Heart right ventricle (tissue), 16 donors: ENCODE results near the gene ERCC1. TPM values are rescaled to one million over a fixed set of nuclear protein-coding genes. Genes with fewer than 3 reads are reported as not detected.

Experiments
- ATAC-seq, 8 donors: fragments of 200-7000 bp; cut with Tn5 transposase; one replicate each; pipeline ENCODE4 v1.9.1; 2020; ENCODE audit warnings: mild to moderate bottlenecking in 8 of 8, moderate library complexity in 8 of 8, moderate number of reproducible peaks in 1 of 8
- DNase-seq, 2 donors: peaks; one replicate each; pipeline ENCODE4 v3.0.0-alpha.2; 2020
- H3K27ac ChIP-seq, 10 donors: fragments of 200-600 bp; sonication (generic) in 2 of 10; one replicate each; pipeline versions ENCODE4 v1.5.0 to v1.8.0; 2020 to 2022; ENCODE audit warnings: mild to moderate bottlenecking in 3 of 10
- H3K27me3 ChIP-seq, 7 donors: fragments of 200-600 bp; one replicate each; pipeline ENCODE4 v1.8.0; 2021 to 2022; ENCODE audit warnings: mild to moderate bottlenecking in 2 of 7
- H3K36me3 ChIP-seq, 9 donors: fragments of 200-600 bp; sonication (generic) in 1 of 9; one replicate each; pipeline versions ENCODE4 v1.5.0 to v1.8.0; 2020 to 2022; ENCODE audit warnings: mild to moderate bottlenecking in 2 of 9
- H3K4me1 ChIP-seq, 9 donors: fragments of 200-600 bp; sonication (generic) in 1 of 9; one replicate each; pipeline versions ENCODE4 v1.5.0 to v1.8.0; 2020 to 2022; ENCODE audit warnings: mild to moderate bottlenecking in 4 of 9
- H3K4me3 ChIP-seq, 10 donors: fragments of 200-600 bp; sonication (generic) in 2 of 10; one replicate each; pipeline versions ENCODE4 v1.5.0 to v1.8.0; 2020 to 2022; ENCODE audit warnings: mild to moderate bottlenecking in 7 of 10, moderate library complexity in 2 of 10
- H3K9me3 ChIP-seq, 11 donors: fragments of 200-600 bp in 10 of 11; sonication (generic) in 2 of 11; one replicate each; pipeline versions ENCODE4 v1.5.0 to v1.8.0; 2013 to 2022; ENCODE audit warnings: mild to moderate bottlenecking in 2 of 11, control low read depth in 1 of 11, moderate library complexity in 1 of 11
- WGBS, 2 donors: extraction: QIAGEN DNeasy Blood & Tissue Kit; methylation state at CpG; one replicate each; pipeline ENCODE4 v1.1.7; 2013; ENCODE audit warnings: inconsistent platforms in 1 of 2; 5-methylcytosine and 5-hydroxymethylcytosine counted together
- intact Hi-C, 10 donors: fragments of 100-400 bp; cut with DNase I; formaldehyde crosslinking; loops; one replicate each; pipeline versions ENCODE4 v1.11.1 to v1.14.2; 2022
- polyA plus RNA-seq, 2 donors: library from polyadenylated mRNA; stranded (reverse); fragments of 200-250 nt; gene quantifications; one replicate each; pipeline ENCODE4 v1.2.3, GENCODE V29; 2013
- total RNA-seq, 10 donors: library from RNA; stranded (reverse); fragmentation: NEBNext Ultra II Directional in 3 of 10; extraction: Animal tissue kit (Norgen Biotek cat#: 25700) in 3 of 10; gene quantifications; one replicate each; pipeline versions ENCODE4 v1.2.1 to v1.2.4, GENCODE V29; 2021 to 2023
- TF ChIP-seq, protein P1 (sequence below), 9 donors: fragments of 200-600 bp; sonication (generic) in 2 of 9; IDR thresholded peaks; one replicate each; pipeline versions ENCODE4 v1.5.0 to v1.8.0; 2021 to 2022; ENCODE audit warnings: antibody characterized with exemption in 9 of 9, mild to moderate bottlenecking in 5 of 9, moderate library complexity in 1 of 9
- donor health status: Arrhythmogenic right ventricular cardiomyopathy.
- donor health status: ischemic (EF 13 %, LVEDD 7.1; RV severe dilation, severe dysfunction).
- donor health status: healthy with polysubstance abuse.
- donor health status: DM: no; HTN: yes; CAD: no.
- donor health status: DM: no; HTN: no; CAD: no.
- donor health status: ischemic (EF 25% LVEDD 6.9; RV normal size, moderate dysfunction).
- donor health status: ischemic (EF 25% LVEDD 5.7; RV mildly dilated, moderate dysfunction).
- donor health status: healthy.
- donor health status: DM: yes; HTN: yes; CAD: no.
- donor health status: Ischemic cardiomyopathy.
- donor health status: ischemic (EF 35%, LVEDD 5.7; RV mildly dilated, moderate dysfunction).
- donor health status: nonischemic (EF 11% LVEDD 7.7; RV severe dilation, severe dysfunction).
- donor health status: DM: yes; HTN: yes; CAD: no.
- donor health status: PGD.
- donor health status: ischemic (EF 29% LVEDD 5.4; RV normal size, mild dysfunction).
- donor health status: nonischemic (EF 23%, LVEDD 6.1; RV moderate dilation, normal function).

ERCC1 gene
- total and polyA plus RNA-seq, 12 donors = 113 to 194 (median 143) TPM

DNA sequence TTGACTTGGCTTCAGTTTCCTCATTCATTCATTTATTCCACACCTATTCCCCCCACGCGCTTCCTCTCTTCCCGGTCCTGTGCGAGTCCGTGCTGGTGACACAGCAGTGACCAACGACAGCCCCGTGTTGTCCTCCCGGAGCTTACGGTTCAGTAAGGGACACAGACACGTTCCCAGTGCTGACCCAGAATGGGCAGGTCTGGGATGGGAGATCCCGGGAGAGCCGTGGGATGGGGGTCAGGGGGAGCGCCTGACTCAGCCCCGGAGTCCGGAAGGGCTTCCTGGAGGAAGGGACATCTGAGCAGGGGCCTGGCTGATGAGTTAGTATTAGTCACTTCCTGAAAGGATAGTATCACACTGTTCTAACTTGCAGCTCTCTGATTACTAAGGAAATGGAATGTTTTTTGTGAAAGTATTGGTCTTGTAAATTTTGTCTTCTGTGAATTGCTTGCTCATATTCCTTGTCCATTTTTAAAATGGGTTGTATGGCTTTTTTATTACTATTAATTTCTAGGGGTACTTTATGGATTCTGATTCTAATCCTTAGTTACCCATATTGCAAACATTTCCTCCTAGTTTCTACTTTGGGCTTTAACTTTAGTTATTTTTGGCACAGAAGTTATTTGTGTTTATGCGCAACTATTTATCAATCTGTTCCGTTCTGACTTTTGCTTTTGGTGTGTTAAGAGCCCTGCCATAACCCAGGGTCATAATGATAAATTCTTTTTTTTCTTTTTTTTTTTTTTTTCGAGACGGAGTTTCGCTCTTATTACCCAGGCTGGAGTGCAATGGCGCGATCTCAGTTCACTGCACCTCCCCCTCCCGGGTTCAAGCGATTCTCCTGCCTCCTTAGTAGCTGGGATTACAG is 708 bp upstream of the ERCC1 start:
- intact Hi-C loops = loop anchor here in 2 of 10 donors (10.0 kb wide), 2 partner anchors 50 to 220 kb away; no protein-coding TSS in a partner anchor
- peaks cover 0 to 14% (median 0%) of the 10 kb centered on the region in 7 donors for H3K27me3 ChIP-seq
- peaks cover 0 to 29% (median 1%) of the 10 kb centered on the region in 9 donors for H3K36me3 ChIP-seq
- 8 to 13% methylated on average over 24 of the region's 24 CpGs for WGBS, 2 donors
- peak overlapping the region; percentile 42 to 81 (median 72) for H3K4me3 ChIP-seq
- DNase-seq (peak; percentile 67 to 78), ATAC-seq (peak; percentile 22 to 70 (median 48))
- H3K27ac ChIP-seq = peak overlapping the region; percentile 34 to 96 (median 92)
- TF ChIP-seq, protein P1, sequence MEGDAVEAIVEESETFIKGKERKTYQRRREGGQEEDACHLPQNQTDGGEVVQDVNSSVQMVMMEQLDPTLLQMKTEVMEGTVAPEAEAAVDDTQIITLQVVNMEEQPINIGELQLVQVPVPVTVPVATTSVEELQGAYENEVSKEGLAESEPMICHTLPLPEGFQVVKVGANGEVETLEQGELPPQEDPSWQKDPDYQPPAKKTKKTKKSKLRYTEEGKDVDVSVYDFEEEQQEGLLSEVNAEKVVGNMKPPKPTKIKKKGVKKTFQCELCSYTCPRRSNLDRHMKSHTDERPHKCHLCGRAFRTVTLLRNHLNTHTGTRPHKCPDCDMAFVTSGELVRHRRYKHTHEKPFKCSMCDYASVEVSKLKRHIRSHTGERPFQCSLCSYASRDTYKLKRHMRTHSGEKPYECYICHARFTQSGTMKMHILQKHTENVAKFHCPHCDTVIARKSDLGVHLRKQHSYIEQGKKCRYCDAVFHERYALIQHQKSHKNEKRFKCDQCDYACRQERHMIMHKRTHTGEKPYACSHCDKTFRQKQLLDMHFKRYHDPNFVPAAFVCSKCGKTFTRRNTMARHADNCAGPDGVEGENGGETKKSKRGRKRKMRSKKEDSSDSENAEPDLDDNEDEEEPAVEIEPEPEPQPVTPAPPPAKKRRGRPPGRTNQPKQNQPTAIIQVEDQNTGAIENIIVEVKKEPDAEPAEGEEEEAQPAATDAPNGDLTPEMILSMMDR (IDR thresholded peaks at IDR 0.05) = no peak
- peaks cover 11 to 67% (median 52%) of the 10 kb centered on the region in 9 donors for H3K4me1 ChIP-seq
- no peaks in the 10 kb centered on the region for H3K9me3 ChIP-seq

DNA sequence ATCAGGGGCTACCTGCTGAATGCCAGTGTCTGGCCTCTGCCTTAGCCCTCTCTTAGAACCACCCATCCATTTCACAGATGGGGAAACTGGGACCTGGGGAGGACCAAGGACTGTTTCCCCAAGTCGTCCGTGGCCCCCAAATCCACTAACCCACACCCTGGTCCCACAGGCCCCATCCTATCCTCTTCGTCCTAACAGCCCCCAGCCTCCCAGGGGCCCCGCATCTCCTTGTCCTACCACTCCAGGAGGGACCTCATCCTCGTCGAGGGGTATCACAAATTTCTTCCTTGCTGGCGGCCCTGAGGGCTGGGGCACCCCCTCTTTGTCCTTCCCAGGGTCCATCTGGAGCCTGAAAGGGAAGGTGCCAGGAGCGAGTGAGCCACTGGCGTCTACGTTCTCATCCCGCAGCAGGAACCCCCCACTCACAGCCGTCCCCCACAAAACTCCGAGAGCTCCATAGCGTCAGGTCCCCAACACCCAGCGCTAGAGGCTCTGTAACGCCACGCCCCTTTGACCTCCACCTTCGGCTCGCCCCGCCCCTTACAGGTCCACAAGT is 606 bp downstream of the ERCC1 start:
- Histone ChIP-seq H3K36me3 (peaks cover 0 to 42% (median 14%) of the 10 kb centered on the region in 9 donors), H3K27ac (peak overlapping the region; percentile 34 to 96 (median 92)), H3K4me3 (peak overlapping the region; percentile 12 to 81 (median 72)), H3K9me3 (no peaks in the 10 kb centered on the region), H3K4me1 (peaks cover 4 to 67% (median 40%) of the 10 kb centered on the region in 9 donors), H3K27me3 (peaks cover 0 to under 1% (median 0%) of the 10 kb centered on the region in 7 donors)
- ATAC-seq (no peak), DNase-seq (no peak)
- intact Hi-C loops = loop anchor here in 3 of 10 donors (1.0 to 10.0 kb wide), 4 partner anchors 16 to 222 kb away; partner anchors contain the start of gene POLR1G (in 2 of the 3)
- WGBS, 2 donors = 16 to 17% methylated on average over 18 to 20 of the region's 20 CpGs
- TF ChIP-seq, protein P1 (IDR thresholded peaks at IDR 0.05) = no peak

DNA sequence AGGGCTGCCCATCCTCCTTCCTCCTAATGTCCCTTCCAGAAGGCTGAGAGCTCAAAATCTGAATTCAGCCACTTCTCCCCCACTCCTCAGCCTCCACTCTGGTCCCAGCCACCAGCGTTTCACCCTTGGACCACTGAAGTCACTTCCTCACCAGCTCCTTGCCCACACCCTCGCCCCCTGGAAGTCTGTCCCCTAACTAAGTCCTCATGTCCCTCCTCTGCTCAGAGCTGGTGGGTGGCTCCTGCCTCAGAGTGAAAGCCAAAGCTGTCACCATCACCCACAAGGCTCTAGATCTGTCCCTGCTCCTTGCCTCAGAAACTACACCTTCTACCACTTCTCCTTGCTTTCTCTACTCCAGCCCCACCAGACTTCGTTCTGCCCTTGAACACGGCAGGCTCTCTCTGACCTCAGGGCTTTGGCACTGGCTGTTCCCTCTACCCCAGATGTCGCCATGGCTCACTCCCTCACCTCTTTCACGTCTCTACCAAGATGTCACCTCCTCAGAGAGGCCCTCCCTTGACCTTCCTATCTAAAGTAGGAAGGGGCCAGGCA is 1.7 kb downstream of the ERCC1 start:
- Histone ChIP-seq H3K4me1 (peaks cover 4 to 57% (median 32%) of the 10 kb centered on the region in 9 donors), H3K27me3 (no peaks in the 10 kb centered on the region), H3K9me3 (no peaks in the 10 kb centered on the region), H3K27ac (peak overlapping the region in 3 of 10 donors; percentile 13 to 92 (median 89)), H3K4me3 (peak overlapping the region in 1 of 10 donors; percentile 75), H3K36me3 (peaks cover 0 to 53% (median 18%) of the 10 kb centered on the region in 9 donors)
- intact Hi-C loops = loop anchor here in 2 of 10 donors (2.0 to 10.0 kb wide), 3 partner anchors 15 to 223 kb away; partner anchors contain the start of gene POLR1G (in 1 of the 2)
- DNase-seq (no peak), ATAC-seq (no peak)
- TF ChIP-seq, protein P1 (IDR thresholded peaks at IDR 0.05) = no peak
- WGBS, 2 donors = 75 to 80% methylated on average over 6 of the region's 6 CpGs

DNA sequence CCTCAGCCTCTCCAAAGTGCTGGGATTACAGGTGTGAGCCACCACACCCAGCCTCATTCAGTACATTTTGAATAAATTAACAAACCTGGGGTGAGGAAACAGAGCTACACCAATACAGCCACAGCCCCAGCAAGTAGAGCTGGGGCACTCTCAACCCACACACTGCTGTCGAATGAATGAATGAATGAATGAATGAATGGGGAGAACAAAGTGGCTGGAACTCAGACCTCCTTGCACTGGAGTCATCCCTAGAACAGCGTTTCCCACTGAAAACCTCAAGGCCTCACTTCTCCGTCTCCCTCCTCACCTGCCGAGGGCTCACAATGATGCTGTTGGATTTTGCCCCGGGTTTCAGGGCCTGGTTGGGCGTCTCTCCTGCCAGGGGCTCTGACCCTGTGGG is 2.8 kb downstream of the ERCC1 start:
- peaks cover 4 to 56% (median 32%) of the 10 kb centered on the region in 9 donors for H3K4me1 ChIP-seq
- H3K27me3 ChIP-seq = no peaks in the 10 kb centered on the region
- intact Hi-C loops = loop anchor here in 2 of 10 donors (10.0 kb wide), 2 partner anchors 54 to 224 kb away; no protein-coding TSS in a partner anchor
- no peak overlapping the region for H3K4me3 ChIP-seq
- DNase-seq = no peak
- H3K27ac ChIP-seq = no peak overlapping the region
- no peak for ATAC-seq
- H3K9me3 ChIP-seq = no peaks in the 10 kb centered on the region
- H3K36me3 ChIP-seq = peaks cover 0 to 64% (median 18%) of the 10 kb centered on the region in 9 donors
- 93 to 94% methylated on average over 6 of the region's 6 CpGs for WGBS, 2 donors
- TF ChIP-seq, protein P1 (IDR thresholded peaks at IDR 0.05) = no peak
